HG03571 (cell line): ENCODE results near the gene GSE1.

Experiments used
- ATAC-seq: cut with Tn5 transposase; IDR thresholded peaks from one replicate; pipeline ENCODE4 v1.9.1; 2021; ENCODE audit not compliant: unreplicated experiment

GSE1 gene

GRCh38 chr16:85631802-85632393 is 18.8 kb downstream of the GSE1 start:
- no peak for ATAC-seq

- no peak for ATAC-seq
Measured at GRCh38 chr16:85632709-85633437, 19.8 kb downstream of the GSE1 start.

- ATAC-seq = no peak
Measured at GRCh38 chr16:85633438-85633743, 20.3 kb downstream of the GSE1 start.

- no peak for ATAC-seq
Measured at GRCh38 chr16:85633888-85634287, 20.8 kb downstream of the GSE1 start.

- ATAC-seq = no peak
Measured at GRCh38 chr16:85634747-85635544, 21.8 kb downstream of the GSE1 start.

- ATAC-seq = no peak
Measured at GRCh38 chr16:85635545-85636140, 22.5 kb downstream of the GSE1 start.

- no peak for ATAC-seq
Measured at GRCh38 chr16:85636234-85636812, 23.2 kb downstream of the GSE1 start.

- no peak for ATAC-seq
Measured at GRCh38 chr16:85637061-85637807, 24.1 kb downstream of the GSE1 start.

GRCh38 chr16:85637808-85638647 is 24.9 kb downstream of the GSE1 start:
- no peak for ATAC-seq

GRCh38 chr16:85638695-85639409 is 25.7 kb downstream of the GSE1 start:
- ATAC-seq = no peak

GRCh38 chr16:85639529-85640253 is 26.6 kb downstream of the GSE1 start:
- ATAC-seq = no peak

- no peak for ATAC-seq
Measured at GRCh38 chr16:85640254-85640558, 27.1 kb downstream of the GSE1 start.

GRCh38 chr16:85640585-85640984 is 27.5 kb downstream of the GSE1 start:
- ATAC-seq = no peak

GRCh38 chr16:85641305-85641704 is 28.2 kb downstream of the GSE1 start:
- no peak for ATAC-seq

GRCh38 chr16:85641776-85642176 is 28.7 kb downstream of the GSE1 start:
- no peak for ATAC-seq

GRCh38 chr16:85642762-85643358 is 29.7 kb downstream of the GSE1 start:
- ATAC-seq = no peak

- no peak for ATAC-seq
Measured at GRCh38 chr16:85643631-85644030, 30.5 kb downstream of the GSE1 start.

GRCh38 chr16:85644093-85644712 is 31.1 kb downstream of the GSE1 start:
- ATAC-seq = no peak
